GM12878 (cell line): ENCODE data around the gene NOS1. TPM values are rescaled to one million over a fixed set of nuclear protein-coding genes. Genes with fewer than 3 reads are reported as not detected.

Experiments
- ATAC-seq: fragments of 200-7000 bp; cut with Tn5 transposase; 3 replicates; pipeline ENCODE4 v1.9.1; 2020; ENCODE audit warnings: mild to moderate bottlenecking, moderate library complexity
- BruUV-seq: library from RNA; stranded (reverse); fragments of 400-500 nt; replicated peaks from 2 replicates; lab custom pipeline; 2021; lab: Mats Ljungman, UMichigan
- CTCF ChIA-PET: fragments of 300-600 bp; sonication (Branson Sonifier 250); formaldehyde crosslinking; extraction: SDS; loops from one replicate; lab custom pipeline; 2021; ENCODE audit warnings: inconsistent platforms; lab: Yijun Ruan, JAX
- POLR2A ChIA-PET: fragments of 350-600 bp; formaldehyde crosslinking; extraction: SDS; loops from one replicate; lab custom pipeline; 2021; ENCODE audit warnings: inconsistent platforms; lab: Charles Lee
- RAD21 ChIA-PET: fragments of 300-600 bp; sonication (Branson Sonifier 250); formaldehyde crosslinking; loops from one replicate; lab custom pipeline; 2023; ENCODE audit warnings: antibody characterized with exemption; ENCODE audit not compliant: unreplicated experiment; lab: Charles Lee
- SMC1A ChIA-PET: fragments of 300-600 bp; sonication (Branson Sonifier 250); formaldehyde crosslinking; loops from one replicate; lab custom pipeline; 2023; ENCODE audit not compliant: unreplicated experiment, uncharacterized antibody; lab: Charles Lee
- DNase-seq: peaks from one replicate; pipeline ENCODE4 v3.0.0-alpha.2; 2011; ENCODE audit warnings: low read depth, low spot score
- FAIRE-seq: peaks from 3 replicates; lab custom pipeline; 2011; peaks lifted over from hg19 to GRCh38; lab: Jason Lieb, UNC
- H2AFZ ChIP-seq: 2 replicates; pipeline ENCODE4 v1.6.0; 2011; ENCODE audit warnings: low read depth, low read length, control low read depth; ENCODE audit not compliant: control insufficient read depth
- H3K27ac ChIP-seq: 2 replicates; pipeline ENCODE4 v1.5.1; 2011; ENCODE audit warnings: control low read depth; ENCODE audit not compliant: control insufficient read depth, insufficient read depth
- H3K27me3 ChIP-seq, 2 experiments: replicated peaks in 1 of 2; 2 replicates each; pipeline versions ENCODE4 v1.6.0 to v1.6.1; 2011; ENCODE audit warnings: low read length in 1 of 2; ENCODE audit not compliant: control insufficient read depth in 2 of 2, insufficient read depth in 2 of 2
- H3K36me3 ChIP-seq, 2 experiments: 2 replicates each; pipeline ENCODE4 v1.5.1; 2011; ENCODE audit warnings: low read length in 1 of 2; ENCODE audit not compliant: control insufficient read depth in 2 of 2, insufficient read depth in 2 of 2
- H3K4me1 ChIP-seq: 2 replicates; pipeline ENCODE4 v1.6.1; 2011; ENCODE audit warnings: mild to moderate bottlenecking, low read length, moderate library complexity, mixed read lengths; ENCODE audit not compliant: control insufficient read depth, insufficient read depth
- H3K4me2 ChIP-seq: 2 replicates; pipeline ENCODE4 v1.6.0; 2011; ENCODE audit warnings: control low read depth; ENCODE audit not compliant: control insufficient read depth, insufficient read depth
- H3K4me3 ChIP-seq: fragments of 200-600 bp; sonication (generic); 2 replicates; pipeline ENCODE4 v1.5.1; 2016
- H3K79me2 ChIP-seq: 2 replicates; pipeline ENCODE4 v1.6.0; 2011; ENCODE audit warnings: low read length; ENCODE audit not compliant: control insufficient read depth, insufficient read depth
- H3K9ac ChIP-seq: 2 replicates; pipeline ENCODE4 v1.8.0; 2011; ENCODE audit warnings: low read length, control low read depth, mixed read lengths; ENCODE audit not compliant: control insufficient read depth, insufficient read depth
- H3K9me3 ChIP-seq: replicated peaks from 3 replicates; pipeline ENCODE4 v1.5.1; 2011; ENCODE audit warnings: mild to moderate bottlenecking, low read length; ENCODE audit not compliant: control insufficient read depth, insufficient read depth
- H4K20me1 ChIP-seq: 2 replicates; pipeline ENCODE4 v1.6.0; 2011; ENCODE audit not compliant: control insufficient read depth, insufficient read depth
- ATF2 ChIP-seq: IDR thresholded peaks from 2 replicates; pipeline ENCODE4 v1.6.1; 2012; ENCODE audit warnings: low read length, inconsistent platforms
- BACH1 ChIP-seq: fragments of 450-650 bp; IDR thresholded peaks from 2 replicates; pipeline ENCODE4 v1.6.1; 2017; ENCODE audit warnings: mild to moderate bottlenecking, borderline replicate concordance
- BCL3 ChIP-seq: IDR thresholded peaks from 2 replicates; pipeline ENCODE4 v1.6.1; 2011; ENCODE audit warnings: borderline replicate concordance, low read depth, mild to moderate bottlenecking, moderate library complexity, low read length; ENCODE audit not compliant: insufficient read depth, poor library complexity, severe bottlenecking
- CHD2 ChIP-seq: IDR thresholded peaks from 2 replicates; pipeline ENCODE4 v1.6.1; 2011; ENCODE audit warnings: low read depth, low read length, improper control_type of control experiment, borderline replicate concordance
- CHD4 ChIP-seq: fragments of 200-600 bp; sonication (generic); IDR thresholded peaks from 2 replicates; pipeline ENCODE4 v1.6.1; 2016; ENCODE audit warnings: mild to moderate bottlenecking
- GABPA ChIP-seq: IDR thresholded peaks from 2 replicates; pipeline ENCODE4 v1.6.1; 2014; ENCODE audit warnings: antibody characterized with exemption, low read depth, mild to moderate bottlenecking, inconsistent platforms
- IKZF2 ChIP-seq, 2 experiments: fragments of 450-650 bp; IDR thresholded peaks; 2 replicates each; pipeline ENCODE4 v1.6.1; 2017; ENCODE audit warnings: mild to moderate bottlenecking in 2 of 2, moderate library complexity in 2 of 2
- MTA2 ChIP-seq: fragments of 450-650 bp; IDR thresholded peaks from 2 replicates; pipeline ENCODE4 v1.6.1; 2016; ENCODE audit warnings: low read depth, mild to moderate bottlenecking, moderate library complexity
- RBBP5 ChIP-seq: fragments of 200-600 bp; sonication (generic); conservative IDR thresholded peaks from 2 replicates; pipeline ENCODE4 v1.6.1; 2016
- RCOR1 ChIP-seq: conservative IDR thresholded peaks from 2 replicates; pipeline ENCODE4 v1.6.1; 2012; ENCODE audit warnings: low read depth, low read length, improper control_type of control experiment
- SIN3A ChIP-seq: IDR thresholded peaks from 2 replicates; pipeline ENCODE4 v1.6.1; 2012; ENCODE audit warnings: low read depth, low read length, improper control_type of control experiment
- SMARCA5 ChIP-seq: fragments of 450-650 bp; IDR thresholded peaks from 2 replicates; pipeline ENCODE4 v1.6.1; 2017; ENCODE audit warnings: mild to moderate bottlenecking
- SREBF1 ChIP-seq: IDR thresholded peaks from 2 replicates; pipeline ENCODE4 v1.6.1; 2012; ENCODE audit warnings: mild to moderate bottlenecking, low read length
- SUPT20H ChIP-seq: IDR thresholded peaks from 2 replicates; pipeline ENCODE4 v1.6.1; 2011; ENCODE audit warnings: low read depth, mild to moderate bottlenecking, low read length, moderate library complexity, borderline replicate concordance; ENCODE audit not compliant: control insufficient read depth
- ZSCAN29 ChIP-seq: fragments of 450-650 bp; IDR thresholded peaks from 2 replicates; pipeline ENCODE4 v1.6.1; 2017; ENCODE audit warnings: mild to moderate bottlenecking, moderate library complexity
- WGBS: methylation state at CpG from one replicate; pipeline ENCODE4 v1.1.6; 2016; ENCODE audit warnings: low lambda C conversion rate; ENCODE audit not compliant: insufficient replicate concordance, insufficient coverage; ENCODE audit errors: missing lambda C conversion rate; 5-methylcytosine and 5-hydroxymethylcytosine counted together
- in situ Hi-C: fragments of 300-500 bp; cut with MboI; formaldehyde crosslinking; loops from 9 replicates; pipeline ENCODE4 v1.14.3; 2018; ENCODE audit warnings: mixed read lengths
- intact Hi-C: fragments of 100-400 bp; cut with micrococcal nuclease; formaldehyde crosslinking; loops from one replicate; pipeline ENCODE4 v1.14.2; 2022; ENCODE audit not compliant: unreplicated experiment
- polyA plus RNA-seq, 11 experiments: library from polyadenylated mRNA; depleted of rRNA in 4 of 11; unstranded in 6 of 11; stranded (reverse) in 5 of 11; fragments of >200 nt; fragmentation: Nextera tagmentation in 4 of 11; fragmentation: Illumina TruSeq in 1 of 11; extraction: Ambion mirVana in 4 of 11; extraction: Trizol in 1 of 11; gene quantifications; 1 replicate in 1 of 11; 2 replicates in 10 of 11; pipeline versions ENCODE4 v1.2.1 to v1.2.3, GENCODE V29; 2011 to 2016; ENCODE audit warnings: inconsistent platforms in 2 of 11, missing spikeins in 2 of 11, low read depth in 1 of 11
- total RNA-seq, 4 experiments: library from RNA; depleted of rRNA in 3 of 4; stranded (reverse); fragments of >200 nt in 3 of 4; fragmentation: Illumina TruSeq in 1 of 4; extraction: Trizol in 1 of 4; gene quantifications; 2 replicates each; pipeline versions ENCODE4 v1.2.1 to v1.2.3, GENCODE V29; 2013 to 2021

Gene NOS1
- total and polyA plus RNA-seq, 10 of the 15 experiments (the other 5 are each of a cell fraction or from before 2014, with no cell fraction given) = under 0.01 to 0.04 (median 0.01) TPM; not detected in 7

GRCh38 chr12:117159674-117160073 is 201.8 kb downstream of the NOS1 start:
- Histone ChIP-seq H4K20me1 (no peaks in the 10 kb centered on the region), H3K36me3 (peaks cover 23 to 36% of the 10 kb centered on the region in 2 experiments), H2AFZ (no peak overlapping the region), H3K9ac (no peak overlapping the region), H3K4me1 (no peaks in the 10 kb centered on the region), H3K27ac (no peak overlapping the region), H3K9me3 (no peaks in the 10 kb centered on the region), H3K27me3 (no peaks in the 10 kb centered on the region), H3K4me3 (no peak overlapping the region), H3K79me2 (no peaks in the 10 kb centered on the region), H3K4me2 (no peak overlapping the region)
- ChIA-PET CTCF (interaction anchor here (0.6 kb wide), 1 partner anchor 232 kb away, joined by 3 read pairs; no protein-coding TSS in a partner anchor), RAD21 (no interaction called here), SMC1A (no interaction called here), POLR2A (no interaction called here)
- in situ Hi-C loops (no loop called here), intact Hi-C loops (no loop called here)
- FAIRE-seq = no peak
- no peak for DNase-seq
- no TSS peak for BruUV-seq
- TF ChIP-seq RBBP5 = no peak
- no peak for TF ChIP-seq GABPA
- no peak for TF ChIP-seq CHD4
- TF ChIP-seq ZSCAN29 = no peak
- TF ChIP-seq SREBF1 = no peak
- no peak for TF ChIP-seq ATF2
- 99% methylated on average over 9 of the region's 9 CpGs for WGBS
- ATAC-seq = no peak

GRCh38 chr12:117158911-117159553 is 202.4 kb downstream of the NOS1 start:
- 77% methylated on average over 7 of the region's 7 CpGs for WGBS
- no peak for FAIRE-seq

More at GRCh38 chr12:117158911-117159553, 202.4 kb downstream of the NOS1 start:
- ChIA-PET SMC1A (interaction anchor here (0.6 kb wide), 1 partner anchor 433 kb away, joined by 3 read pairs; no protein-coding TSS in a partner anchor), POLR2A (no interaction called here), RAD21 (no interaction called here), CTCF (interaction anchor here (0.7 kb wide), 1 partner anchor 37 kb away, joined by 3 read pairs; no protein-coding TSS in a partner anchor)
- in situ Hi-C loops = no loop called here
- no peak overlapping the region for H3K9ac ChIP-seq
- no peaks in the 10 kb centered on the region for H3K9me3 ChIP-seq
- H2AFZ ChIP-seq = no peak overlapping the region
- no peaks in the 10 kb centered on the region for H3K4me1 ChIP-seq
- H3K36me3 ChIP-seq = peaks cover 23 to 42% of the 10 kb centered on the region in 2 experiments
- H3K4me2 ChIP-seq = no peak overlapping the region
- H4K20me1 ChIP-seq = no peaks in the 10 kb centered on the region
- no peak overlapping the region for H3K27ac ChIP-seq
- no peak for TF ChIP-seq RCOR1
- no peak for TF ChIP-seq BCL3
- no peak for TF ChIP-seq CHD2
- TF ChIP-seq IKZF2 (IDR thresholded peaks at IDR 0.05) = no peak
- TF ChIP-seq SIN3A = no peak
- TF ChIP-seq MTA2 = no peak
- no peak for TF ChIP-seq SMARCA5
- no peak for TF ChIP-seq BACH1
- TF ChIP-seq SUPT20H = no peak
- no TSS peak for BruUV-seq
- H3K4me3 ChIP-seq = no peak overlapping the region
- ATAC-seq (no peak), DNase-seq (no peak)
- H3K79me2 ChIP-seq = no peaks in the 10 kb centered on the region
- intact Hi-C loops = no loop called here
- H3K27me3 ChIP-seq = no peaks in the 10 kb centered on the region
